ENCODE data around the gene CNTNAP2. TPM values are rescaled to one million over a fixed set of nuclear protein-coding genes. Genes with fewer than 3 reads are reported as not detected.

CNTNAP2 gene
- total and polyA plus RNA-seq, 2 experiments from 2014 or later: not detected

GRCh38 chr7:147990942-147991341, 1874.3 kb downstream of the CNTNAP2 start:
- Histone ChIP-seq H4K20me1 (ENCODE audit: insufficient read depth) (no peaks in the 10 kb centered on the region), H3K27me3 (replicated peaks; ENCODE audit: insufficient read depth) (no peaks in the 10 kb centered on the region), H3K4me2 (ENCODE audit: unreplicated experiment) (no peak overlapping the region), H3K27ac (no peak overlapping the region), H3K9me3 (ENCODE audit: low read depth) (no peaks in the 10 kb centered on the region), H3K4me1 (ENCODE audit: insufficient read depth) (no peaks in the 10 kb centered on the region), H3K4me3 (no peak overlapping the region), H3F3A (ENCODE audit: insufficient read depth) (no peaks in the 10 kb centered on the region), H3K36me3 (ENCODE audit: low read depth) (no peaks in the 10 kb centered on the region), H3K9ac (no peak overlapping the region), H2AFZ (no peak overlapping the region), H3K79me2 (ENCODE audit: insufficient read depth) (no peaks in the 10 kb centered on the region), H3K9me2 (ENCODE audit: insufficient read depth) (no peaks in the 10 kb centered on the region)
- TF ChIP-seq EZH2phosphoT487 (IDR thresholded peaks at IDR 0.05; ENCODE audit: insufficient read depth, low read depth) (no peak), EZH2 (IDR thresholded peaks at IDR 0.05; ENCODE audit: insufficient read depth, poor library complexity, severe bottlenecking) (no peak)
- no peak for DNase-seq
- in situ Hi-C loops (cut with MboI): no loop called here
- WGBS, 2 experiments (ENCODE audit: low coverage in 1 of 2, low lambda C conversion rate in 2 of 2, missing lambda C conversion rate in 2 of 2): 0 to 7% methylated on average over 2 of the region's 2 CpGs

GRCh38 chr7:147992698-147993097, 1876.1 kb downstream of the CNTNAP2 start:
- Histone ChIP-seq H3K4me3 (no peak overlapping the region), H3K9ac (no peak overlapping the region), H3K36me3 (ENCODE audit: low read depth) (no peaks in the 10 kb centered on the region), H3K79me2 (ENCODE audit: insufficient read depth) (no peaks in the 10 kb centered on the region), H3K9me2 (ENCODE audit: insufficient read depth) (no peaks in the 10 kb centered on the region), H3K4me1 (ENCODE audit: insufficient read depth) (no peaks in the 10 kb centered on the region), H4K20me1 (ENCODE audit: insufficient read depth) (no peaks in the 10 kb centered on the region), H3K27me3 (replicated peaks; ENCODE audit: insufficient read depth) (no peaks in the 10 kb centered on the region), H2AFZ (no peak overlapping the region), H3K27ac (no peak overlapping the region), H3K4me2 (ENCODE audit: unreplicated experiment) (no peak overlapping the region), H3K9me3 (ENCODE audit: low read depth) (no peaks in the 10 kb centered on the region), H3F3A (ENCODE audit: insufficient read depth) (no peaks in the 10 kb centered on the region)
- in situ Hi-C loops (cut with MboI): no loop called here
- WGBS, 2 experiments (ENCODE audit: low coverage in 1 of 2, low lambda C conversion rate in 2 of 2, missing lambda C conversion rate in 2 of 2): 12 to 22% methylated on average over 2 of the region's 2 CpGs
- DNase-seq: no peak
- TF ChIP-seq EZH2 (IDR thresholded peaks at IDR 0.05; ENCODE audit: insufficient read depth, poor library complexity, severe bottlenecking) (no peak), EZH2phosphoT487 (IDR thresholded peaks at IDR 0.05; ENCODE audit: insufficient read depth, low read depth) (no peak)

GRCh38 chr7:147997636-147998035, 1881.0 kb downstream of the CNTNAP2 start:
- H3F3A ChIP-seq (ENCODE audit: insufficient read depth): no peaks in the 10 kb centered on the region
- no peak overlapping the region for H2AFZ ChIP-seq
- H3K9ac ChIP-seq: no peak overlapping the region
- no peak overlapping the region for H3K4me3 ChIP-seq
- WGBS, 2 experiments (ENCODE audit: low coverage in 1 of 2, low lambda C conversion rate in 2 of 2, missing lambda C conversion rate in 2 of 2): 59 to 63% methylated on average over 10 of the region's 10 CpGs
- no peaks in the 10 kb centered on the region for H3K9me2 ChIP-seq (ENCODE audit: insufficient read depth)
- no peaks in the 10 kb centered on the region for H4K20me1 ChIP-seq (ENCODE audit: insufficient read depth)
- no peaks in the 10 kb centered on the region for H3K79me2 ChIP-seq (ENCODE audit: insufficient read depth)
- no peaks in the 10 kb centered on the region for H3K36me3 ChIP-seq (ENCODE audit: low read depth)
- H3K4me1 ChIP-seq (ENCODE audit: insufficient read depth): no peaks in the 10 kb centered on the region
- H3K4me2 ChIP-seq (ENCODE audit: unreplicated experiment): no peak overlapping the region
- H3K9me3 ChIP-seq (ENCODE audit: low read depth): no peaks in the 10 kb centered on the region
- H3K27me3 ChIP-seq (replicated peaks; ENCODE audit: insufficient read depth): no peaks in the 10 kb centered on the region
- in situ Hi-C loops (cut with MboI): no loop called here
- TF ChIP-seq EZH2 (IDR thresholded peaks at IDR 0.05; ENCODE audit: insufficient read depth, poor library complexity, severe bottlenecking): no peak
- no peak for TF ChIP-seq EZH2phosphoT487 (IDR thresholded peaks at IDR 0.05; ENCODE audit: insufficient read depth, low read depth)
- DNase-seq: no peak
- no peak overlapping the region for H3K27ac ChIP-seq

- in situ Hi-C loops (cut with MboI): no loop called here
- no peaks in the 10 kb centered on the region for H3K79me2 ChIP-seq (ENCODE audit: insufficient read depth)
- no peak overlapping the region for H3K27ac ChIP-seq
- no peak overlapping the region for H3K9ac ChIP-seq
- 11 to 21% methylated on average over 4 of the region's 4 CpGs for WGBS, 2 experiments (ENCODE audit: low coverage in 1 of 2, low lambda C conversion rate in 2 of 2, missing lambda C conversion rate in 2 of 2)
- no peaks in the 10 kb centered on the region for H3K27me3 ChIP-seq (replicated peaks; ENCODE audit: insufficient read depth)
- no peaks in the 10 kb centered on the region for H4K20me1 ChIP-seq (ENCODE audit: insufficient read depth)
- DNase-seq: no peak
- H3F3A ChIP-seq (ENCODE audit: insufficient read depth): no peaks in the 10 kb centered on the region
- H3K9me2 ChIP-seq (ENCODE audit: insufficient read depth): no peaks in the 10 kb centered on the region
- H3K4me1 ChIP-seq (ENCODE audit: insufficient read depth): no peaks in the 10 kb centered on the region
- H3K4me2 ChIP-seq (ENCODE audit: unreplicated experiment): no peak overlapping the region
- no peaks in the 10 kb centered on the region for H3K9me3 ChIP-seq (ENCODE audit: low read depth)
- no peaks in the 10 kb centered on the region for H3K36me3 ChIP-seq (ENCODE audit: low read depth)
- no peak overlapping the region for H3K4me3 ChIP-seq
- TF ChIP-seq EZH2phosphoT487 (IDR thresholded peaks at IDR 0.05; ENCODE audit: insufficient read depth, low read depth) (no peak), EZH2 (IDR thresholded peaks at IDR 0.05; ENCODE audit: insufficient read depth, poor library complexity, severe bottlenecking) (no peak)
- no peak overlapping the region for H2AFZ ChIP-seq
These were observed 1883.4 kb downstream of the CNTNAP2 start for GRCh38 chr7:147999962-148000361.

- Histone ChIP-seq H3K27ac (no peak overlapping the region), H3K27me3 (replicated peaks; ENCODE audit: insufficient read depth) (no peaks in the 10 kb centered on the region), H3K4me1 (ENCODE audit: insufficient read depth) (no peaks in the 10 kb centered on the region), H3K9me2 (ENCODE audit: insufficient read depth) (no peaks in the 10 kb centered on the region), H2AFZ (no peak overlapping the region), H3F3A (ENCODE audit: insufficient read depth) (no peaks in the 10 kb centered on the region), H4K20me1 (ENCODE audit: insufficient read depth) (no peaks in the 10 kb centered on the region), H3K79me2 (ENCODE audit: insufficient read depth) (no peaks in the 10 kb centered on the region), H3K36me3 (ENCODE audit: low read depth) (no peaks in the 10 kb centered on the region), H3K9me3 (ENCODE audit: low read depth) (no peaks in the 10 kb centered on the region), H3K4me3 (no peak overlapping the region), H3K4me2 (ENCODE audit: unreplicated experiment) (no peak overlapping the region), H3K9ac (no peak overlapping the region)
- TF ChIP-seq EZH2 (IDR thresholded peaks at IDR 0.05; ENCODE audit: insufficient read depth, poor library complexity, severe bottlenecking): no peak
- no peak for TF ChIP-seq EZH2phosphoT487 (IDR thresholded peaks at IDR 0.05; ENCODE audit: insufficient read depth, low read depth)
- in situ Hi-C loops (cut with MboI): no loop called here
- 0% methylated on average over 1 of the region's 1 CpG for WGBS, 2 experiments (ENCODE audit: low coverage in 1 of 2, low lambda C conversion rate in 2 of 2, missing lambda C conversion rate in 2 of 2)
- no peak for DNase-seq
These were observed 1895.2 kb downstream of the CNTNAP2 start for GRCh38 chr7:148011753-148012152.

Data from GM23248 (cell line).